Heart left ventricle (tissue), 13 donors: ENCODE data around the gene FBXW2.

Source experiments
- CTCF ChIP-seq, 12 donors: fragments of 200-600 bp; sonication (generic) in 4 of 12; IDR thresholded peaks; one replicate each; pipeline versions ENCODE4 v1.5.0 to v1.8.0; 2018 to 2022; ENCODE audit warnings: antibody characterized with exemption in 12 of 12, mild to moderate bottlenecking in 5 of 12
- POLR2A ChIP-seq, 2 donors: fragments of 450-650 bp; IDR thresholded peaks; one replicate each; pipeline ENCODE4 v1.6.1; 2017; ENCODE audit warnings: antibody characterized with exemption in 2 of 2, mild to moderate bottlenecking in 2 of 2, moderate library complexity in 2 of 2
- donor health status: ischemic (EF 13 %, LVEDD 7.1; RV severe dilation, severe dysfunction).
- donor health status: DM: no; HTN: yes; CAD: no.
- donor health status: DM: no; HTN: no; CAD: no.
- donor health status: ischemic (EF 25% LVEDD 6.9; RV normal size, moderate dysfunction).
- donor health status: ischemic (EF 25% LVEDD 5.7; RV mildly dilated, moderate dysfunction).
- donor health status: ischemic (EF 35%, LVEDD 5.7; RV mildly dilated, moderate dysfunction).
- donor health status: nonischemic (EF 11% LVEDD 7.7; RV severe dilation, severe dysfunction).
- donor health status: DM: yes; HTN: yes; CAD: no.
- donor health status: PGD.
- donor health status: ischemic (EF 29% LVEDD 5.4; RV normal size, mild dysfunction).
- donor health status: nonischemic (EF 23%, LVEDD 6.1; RV moderate dilation, normal function).

- no peak for TF ChIP-seq CTCF (IDR thresholded peaks at IDR 0.05)
- no peak for TF ChIP-seq POLR2A (IDR thresholded peaks at IDR 0.05)
Observed at GRCh38 chr9:120720404-120720803, 72.8 kb downstream of the FBXW2 start.
